ENCODE measurements around the gene RGL1. TPM values are rescaled to one million over a fixed set of nuclear protein-coding genes. Genes with fewer than 3 reads are reported as not detected.

RGL1 gene
- total RNA-seq, 2 donors from 2014 or later = 3.7 to 5.0 TPM

DNA sequence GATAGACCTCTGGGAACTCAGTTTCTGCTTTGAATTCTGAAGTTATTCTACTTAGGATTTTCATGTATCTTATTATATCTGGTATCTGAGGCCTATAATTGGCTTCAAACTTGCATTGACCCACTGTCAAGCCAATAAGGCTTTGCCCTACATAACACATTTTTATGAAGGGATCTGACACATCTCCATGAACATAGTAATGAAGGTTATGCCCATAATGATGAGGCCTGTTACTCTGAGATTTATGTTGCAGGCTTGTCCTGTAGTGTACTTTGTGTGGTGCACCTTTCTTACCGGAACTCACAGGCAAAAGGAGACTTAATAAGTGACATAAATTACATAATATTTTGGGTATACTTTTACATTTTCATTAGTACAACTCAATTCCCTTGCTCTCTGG is 14.1 kb downstream of the RGL1 start:
- Mint-ChIP-seq H3K27me3 (peaks cover 4 to 8% of the 10 kb centered on the region in 2 donors), H3K4me1 (ENCODE audit: low read depth in 2 of 2) (no peaks in the 10 kb centered on the region), H3K9me3 (no peaks in the 10 kb centered on the region), H3K36me3 (no peaks in the 10 kb centered on the region), H3K4me3 (no peak overlapping the region), H3K27ac (no peak overlapping the region)
- no peak for ATAC-seq
- DNase-seq (ENCODE audit: low spot score) = no peak

DNA sequence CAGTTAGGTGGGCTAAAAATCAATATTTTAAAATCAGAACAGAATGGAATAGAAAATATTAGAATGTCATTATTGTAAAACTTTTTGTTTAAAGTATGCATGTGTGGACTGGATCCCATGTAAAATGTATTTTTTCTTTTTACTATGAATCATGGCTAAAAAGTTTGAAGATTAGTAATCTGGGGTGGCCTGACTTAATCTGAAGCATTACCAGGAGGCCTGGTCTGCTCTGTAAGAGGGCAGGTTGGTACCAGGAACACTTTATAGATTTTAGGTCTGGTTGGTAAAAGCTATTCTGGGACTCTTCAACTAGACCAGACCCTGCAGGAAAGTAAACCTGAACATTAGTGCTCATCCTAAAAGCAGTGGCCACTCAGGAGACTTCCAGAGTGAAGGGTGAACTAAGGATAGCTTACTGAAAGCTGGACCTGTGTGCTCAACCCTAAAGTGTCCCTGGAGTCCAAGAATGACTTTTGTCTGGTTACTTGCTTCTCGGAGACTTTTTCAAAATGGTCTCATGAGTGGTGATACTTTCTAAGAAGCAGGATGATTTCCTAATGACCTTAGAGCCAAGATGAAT is 16.5 kb downstream of the RGL1 start:
- ATAC-seq (no peak), DNase-seq (ENCODE audit: low spot score) (no peak)
- no peak overlapping the region for H3K4me3 Mint-ChIP-seq
- no peaks in the 10 kb centered on the region for H3K9me3 Mint-ChIP-seq
- no peak overlapping the region for H3K27ac Mint-ChIP-seq
- peaks cover 4 to 8% of the 10 kb centered on the region in 2 donors for H3K27me3 Mint-ChIP-seq
- no peaks in the 10 kb centered on the region for H3K36me3 Mint-ChIP-seq
- no peaks in the 10 kb centered on the region for H3K4me1 Mint-ChIP-seq (ENCODE audit: low read depth in 2 of 2)

DNA sequence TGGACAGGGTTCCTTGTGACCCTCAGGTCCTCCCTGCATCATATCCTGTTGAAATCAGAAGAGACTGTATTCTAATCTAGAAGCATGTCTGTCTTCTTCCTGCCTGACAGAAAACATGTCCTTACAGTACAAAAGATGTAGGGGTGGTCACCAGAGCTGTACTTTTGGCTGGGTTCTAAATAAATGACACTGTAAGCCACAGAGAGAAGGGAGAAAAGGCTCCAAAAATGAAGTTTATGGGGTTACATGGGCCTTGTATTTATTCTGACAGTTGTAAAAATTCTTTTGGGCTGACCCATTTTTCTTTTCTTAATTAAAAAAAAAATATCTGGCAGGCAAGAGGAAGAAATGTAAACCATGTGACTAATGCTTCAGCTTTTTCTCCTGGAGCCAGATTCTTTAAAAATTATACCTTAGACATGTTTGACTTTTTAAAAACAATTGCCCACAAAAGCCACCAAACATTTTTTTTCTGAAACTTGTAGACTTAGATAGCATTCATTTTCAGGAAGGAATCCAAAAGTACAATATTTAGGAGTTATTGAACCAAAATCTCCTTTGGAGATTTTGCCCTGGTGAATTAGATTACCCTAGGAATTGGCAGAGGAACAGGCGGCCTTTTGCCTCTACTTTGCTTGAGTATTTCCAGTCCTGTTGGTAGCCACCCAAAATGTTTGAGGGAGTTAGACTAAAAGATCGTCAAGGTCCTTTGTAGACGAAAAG is 17.1 kb downstream of the RGL1 start:
- H3K27me3 Mint-ChIP-seq = peaks cover 4 to 6% of the 10 kb centered on the region in 2 donors
- no peak for DNase-seq (ENCODE audit: low spot score)
- H3K36me3 Mint-ChIP-seq = no peaks in the 10 kb centered on the region
- ATAC-seq = no peak
- H3K4me1 Mint-ChIP-seq (ENCODE audit: low read depth in 2 of 2) = no peaks in the 10 kb centered on the region
- no peak overlapping the region for H3K4me3 Mint-ChIP-seq
- H3K27ac Mint-ChIP-seq = no peak overlapping the region
- no peaks in the 10 kb centered on the region for H3K9me3 Mint-ChIP-seq

DNA sequence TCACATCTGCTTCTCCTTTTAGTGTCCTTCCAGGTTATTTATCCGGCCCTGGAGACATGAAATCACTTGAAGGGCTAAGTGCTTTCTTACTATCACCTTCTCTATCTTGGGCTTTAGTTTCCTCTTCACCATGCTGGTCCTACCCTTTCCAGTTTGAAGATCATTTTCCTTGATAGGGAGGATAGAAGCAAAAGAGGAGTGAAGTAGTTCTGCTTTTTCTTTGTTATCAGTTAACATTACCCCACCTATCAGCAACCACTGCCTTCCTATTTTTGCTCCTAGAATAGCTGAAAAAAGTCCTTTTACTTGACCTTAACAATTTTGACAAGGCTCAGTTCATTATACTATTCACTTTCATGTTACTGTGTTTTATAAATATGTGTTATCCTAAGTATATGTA is 19.4 kb downstream of the RGL1 start:
- Mint-ChIP-seq H3K9me3 (no peaks in the 10 kb centered on the region), H3K27me3 (peaks cover 4 to 5% of the 10 kb centered on the region in 2 donors), H3K4me1 (ENCODE audit: low read depth in 2 of 2) (no peaks in the 10 kb centered on the region), H3K4me3 (no peak overlapping the region), H3K27ac (no peak overlapping the region), H3K36me3 (no peaks in the 10 kb centered on the region)
- ATAC-seq (no peak), DNase-seq (ENCODE audit: low spot score) (no peak)

- peaks cover 5 to 7% of the 10 kb centered on the region in 2 donors for H3K27me3 Mint-ChIP-seq
- no peak overlapping the region for H3K4me3 Mint-ChIP-seq
- no peaks in the 10 kb centered on the region for H3K36me3 Mint-ChIP-seq
- DNase-seq (ENCODE audit: low spot score) (no peak), ATAC-seq (no peak)
- H3K4me1 Mint-ChIP-seq (ENCODE audit: low read depth in 2 of 2) = no peaks in the 10 kb centered on the region
- no peaks in the 10 kb centered on the region for H3K9me3 Mint-ChIP-seq
- H3K27ac Mint-ChIP-seq = no peak overlapping the region
Observed at GRCh38 chr1:183827801-183828200, 22.9 kb downstream of the RGL1 start.

DNA sequence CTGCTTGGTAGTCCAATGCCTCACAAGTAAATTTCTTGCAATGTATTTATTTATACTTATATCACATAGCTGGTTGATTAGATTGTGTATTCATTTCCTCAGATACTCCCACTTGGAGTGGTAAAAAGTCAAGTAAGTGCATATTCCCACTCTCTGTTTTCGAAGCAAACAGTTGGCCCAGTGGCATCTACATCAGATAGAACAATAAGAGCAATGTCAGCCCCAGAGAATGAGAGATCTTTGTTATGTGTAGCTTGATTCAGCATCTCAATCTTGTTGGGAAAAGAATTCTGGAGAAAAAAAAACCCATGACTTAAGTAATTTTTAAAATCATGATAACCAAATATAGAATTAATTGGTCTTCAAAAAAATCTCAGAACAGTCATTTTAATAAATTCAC is 25.5 kb downstream of the RGL1 start:
- H3K27ac Mint-ChIP-seq = no peak overlapping the region
- DNase-seq (ENCODE audit: low spot score) (no peak), ATAC-seq (no peak)
- H3K27me3 Mint-ChIP-seq = peaks cover 5 to 7% of the 10 kb centered on the region in 2 donors
- no peak overlapping the region for H3K4me3 Mint-ChIP-seq
- H3K9me3 Mint-ChIP-seq = no peaks in the 10 kb centered on the region
- no peaks in the 10 kb centered on the region for H3K36me3 Mint-ChIP-seq
- H3K4me1 Mint-ChIP-seq (ENCODE audit: low read depth in 2 of 2) = no peaks in the 10 kb centered on the region

GRCh38 chr1:183831311-183831710 is 26.4 kb downstream of the RGL1 start:
- no peak for DNase-seq (ENCODE audit: low spot score)
- H3K27me3 Mint-ChIP-seq = peaks cover 5 to 7% of the 10 kb centered on the region in 2 donors
- no peak overlapping the region for H3K27ac Mint-ChIP-seq
- H3K9me3 Mint-ChIP-seq = no peaks in the 10 kb centered on the region
- H3K4me3 Mint-ChIP-seq = no peak overlapping the region
- no peaks in the 10 kb centered on the region for H3K4me1 Mint-ChIP-seq (ENCODE audit: low read depth in 2 of 2)
- no peak for ATAC-seq
- no peaks in the 10 kb centered on the region for H3K36me3 Mint-ChIP-seq

DNA sequence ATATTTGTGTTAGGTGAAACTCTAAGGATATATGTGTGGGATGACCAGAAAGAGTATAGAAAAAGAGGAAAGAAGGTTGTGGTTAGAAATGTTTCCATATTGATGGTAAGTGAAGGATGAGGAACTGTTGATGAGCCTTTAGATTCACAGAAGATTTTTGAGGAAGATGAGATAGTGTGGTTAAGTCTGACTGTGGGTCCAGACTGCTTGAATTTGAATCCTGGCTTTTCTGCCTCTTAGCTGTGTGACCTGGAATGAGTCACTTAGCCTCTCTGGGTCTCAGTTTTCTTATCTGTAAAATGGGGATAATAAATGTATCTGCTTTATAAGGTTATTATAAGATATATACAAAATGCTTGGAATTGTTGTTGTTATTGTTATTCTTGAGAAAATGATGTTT is 27.5 kb downstream of the RGL1 start:
- H3K36me3 Mint-ChIP-seq = no peaks in the 10 kb centered on the region

GRCh38 chr1:183834568-183834967 is 29.6 kb downstream of the RGL1 start:
- no peaks in the 10 kb centered on the region for H3K36me3 Mint-ChIP-seq

More for the DNA sequence above, 27.5 kb downstream of the RGL1 start:
- H3K9me3 Mint-ChIP-seq = no peaks in the 10 kb centered on the region
- no peak for DNase-seq (ENCODE audit: low spot score)
- peaks cover 5 to 9% of the 10 kb centered on the region in 2 donors for H3K27me3 Mint-ChIP-seq
- no peak overlapping the region for H3K27ac Mint-ChIP-seq
- no peak overlapping the region for H3K4me3 Mint-ChIP-seq
- ATAC-seq = no peak
- H3K4me1 Mint-ChIP-seq (ENCODE audit: low read depth in 2 of 2) = no peaks in the 10 kb centered on the region

GRCh38 chr1:183836598-183836997 is 31.7 kb downstream of the RGL1 start:
- no peaks in the 10 kb centered on the region for H3K9me3 Mint-ChIP-seq
- no peak overlapping the region for H3K4me3 Mint-ChIP-seq
- H3K27me3 Mint-ChIP-seq = peaks cover 0 to 2% of the 10 kb centered on the region in 2 donors
- H3K27ac Mint-ChIP-seq = no peak overlapping the region
- no peak for ATAC-seq
- no peak for DNase-seq (ENCODE audit: low spot score)
- H3K4me1 Mint-ChIP-seq (ENCODE audit: low read depth in 2 of 2) = peaks cover 2 to 3% of the 10 kb centered on the region in 2 donors
- no peaks in the 10 kb centered on the region for H3K36me3 Mint-ChIP-seq

More at GRCh38 chr1:183834568-183834967, 29.6 kb downstream of the RGL1 start:
- Mint-ChIP-seq H3K27ac (no peak overlapping the region), H3K9me3 (no peaks in the 10 kb centered on the region), H3K4me1 (ENCODE audit: low read depth in 2 of 2) (no peaks in the 10 kb centered on the region), H3K4me3 (no peak overlapping the region), H3K27me3 (peaks cover 0 to 4% of the 10 kb centered on the region in 2 donors)
- ATAC-seq (no peak), DNase-seq (ENCODE audit: low spot score) (no peak)

GRCh38 chr1:183837062-183837461 is 32.1 kb downstream of the RGL1 start:
- Mint-ChIP-seq H3K4me3 (no peak overlapping the region), H3K4me1 (ENCODE audit: low read depth in 2 of 2) (peaks cover 7 to 8% of the 10 kb centered on the region in 2 donors), H3K36me3 (no peaks in the 10 kb centered on the region), H3K27me3 (peaks cover 0 to 2% of the 10 kb centered on the region in 2 donors), H3K9me3 (no peaks in the 10 kb centered on the region), H3K27ac (no peak overlapping the region)
- DNase-seq (ENCODE audit: low spot score) (no peak), ATAC-seq (no peak)

GRCh38 chr1:183838221-183838620 is 33.3 kb downstream of the RGL1 start:
- Mint-ChIP-seq H3K4me1 (ENCODE audit: low read depth in 2 of 2) (peaks cover 10 to 18% of the 10 kb centered on the region in 2 donors), H3K27me3 (peaks cover 0 to 2% of the 10 kb centered on the region in 2 donors), H3K27ac (no peak overlapping the region), H3K4me3 (no peak overlapping the region), H3K9me3 (no peaks in the 10 kb centered on the region), H3K36me3 (no peaks in the 10 kb centered on the region)
- ATAC-seq = no peak
- DNase-seq (ENCODE audit: low spot score) = no peak

DNA sequence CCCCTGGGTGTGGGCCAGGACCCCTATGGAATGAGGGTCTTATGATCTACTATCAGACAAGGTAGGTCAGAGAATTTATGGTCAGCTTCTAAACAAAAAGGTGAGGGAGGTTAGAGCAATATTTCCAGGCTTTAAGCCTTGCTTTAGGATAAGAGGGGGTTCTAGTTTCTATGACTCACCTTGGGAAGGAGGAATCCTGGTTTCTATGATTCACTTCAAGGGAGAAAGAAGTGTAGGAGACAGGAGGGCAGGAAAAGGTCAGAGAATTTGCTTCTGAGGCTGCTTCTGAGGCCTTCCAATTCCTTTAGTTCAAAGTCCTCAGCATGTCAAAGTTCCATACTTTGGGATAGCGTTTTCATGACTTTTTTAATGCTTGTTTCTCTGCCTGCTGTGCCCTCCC is 35.2 kb downstream of the RGL1 start:
- ATAC-seq = no peak
- H3K36me3 Mint-ChIP-seq = no peaks in the 10 kb centered on the region

GRCh38 chr1:183841550-183841949 is 36.6 kb downstream of the RGL1 start:
- Mint-ChIP-seq H3K9me3 (no peaks in the 10 kb centered on the region), H3K4me1 (ENCODE audit: low read depth in 2 of 2) (peaks cover 10 to 18% of the 10 kb centered on the region in 2 donors), H3K36me3 (no peaks in the 10 kb centered on the region), H3K27me3 (peaks cover 0 to 2% of the 10 kb centered on the region in 2 donors), H3K27ac (peak overlapping the region; percentile 40 to 64), H3K4me3 (peak overlapping the region; percentile 81)
- no peak for DNase-seq (ENCODE audit: low spot score)
- ATAC-seq = peak in 1 of 2 donors; percentile 66

More for the DNA sequence above, 35.2 kb downstream of the RGL1 start:
- DNase-seq (ENCODE audit: low spot score) = no peak
- Mint-ChIP-seq H3K27me3 (peaks cover 0 to 2% of the 10 kb centered on the region in 2 donors), H3K9me3 (no peaks in the 10 kb centered on the region), H3K4me1 (ENCODE audit: low read depth in 2 of 2) (peaks cover 10 to 18% of the 10 kb centered on the region in 2 donors), H3K4me3 (no peak overlapping the region), H3K27ac (no peak overlapping the region)
